HL-60 (cell line): ENCODE measurements around the gene MED15.

Source experiments
- GABPA ChIP-seq: IDR thresholded peaks from 2 replicates; pipeline ENCODE4 v1.6.1; 2012; ENCODE audit warnings: low read depth
- POLR2AphosphoS5 ChIP-seq: IDR thresholded peaks from 2 replicates; pipeline ENCODE4 v1.6.1; 2012; ENCODE audit warnings: low read depth
- TF ChIP-seq, protein P1 (sequence below): IDR thresholded peaks from one replicate; pipeline ENCODE4 v1.5.1; 2011; ENCODE audit warnings: low read length, control low read depth, inconsistent platforms; ENCODE audit not compliant: insufficient read depth
- TF ChIP-seq, protein P2 (sequence below): IDR thresholded peaks from 2 replicates; pipeline ENCODE4 v1.6.1; 2012; ENCODE audit warnings: low read depth; ENCODE audit not compliant: insufficient replicate concordance

DNA sequence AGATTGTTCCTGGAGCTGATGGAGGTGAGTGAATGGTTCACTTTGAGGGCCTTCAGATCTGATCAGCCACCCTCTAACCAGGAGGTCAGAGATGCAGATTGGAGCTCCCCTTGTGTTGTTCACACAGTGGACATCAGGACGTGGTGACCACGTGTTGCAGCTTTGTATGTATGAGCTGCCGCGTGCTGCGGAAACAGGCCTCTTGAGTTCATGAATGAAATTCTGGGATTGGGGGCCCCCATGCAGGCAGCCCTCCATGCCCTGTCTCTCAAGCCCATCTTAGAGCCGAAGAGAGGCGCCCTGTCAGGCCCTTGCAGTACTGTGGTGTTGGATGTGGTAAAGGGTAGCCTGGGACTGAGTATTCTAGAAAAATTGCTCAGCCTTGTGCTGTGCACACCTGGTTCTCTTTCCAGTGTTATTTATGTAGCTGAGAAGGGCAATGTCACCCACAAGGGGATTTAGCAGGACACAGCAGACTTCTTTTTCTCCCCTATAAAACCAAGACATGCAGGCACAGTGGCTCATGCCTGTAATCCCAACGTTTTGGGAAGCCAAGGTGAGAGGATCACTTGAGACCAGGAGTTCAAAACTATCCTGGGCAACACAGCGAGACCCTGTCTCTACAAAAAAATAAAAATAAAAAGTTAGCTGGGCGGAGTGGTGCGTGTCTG, 64.9 kb downstream of the MED15 start:
- TF ChIP-seq, protein P1, sequence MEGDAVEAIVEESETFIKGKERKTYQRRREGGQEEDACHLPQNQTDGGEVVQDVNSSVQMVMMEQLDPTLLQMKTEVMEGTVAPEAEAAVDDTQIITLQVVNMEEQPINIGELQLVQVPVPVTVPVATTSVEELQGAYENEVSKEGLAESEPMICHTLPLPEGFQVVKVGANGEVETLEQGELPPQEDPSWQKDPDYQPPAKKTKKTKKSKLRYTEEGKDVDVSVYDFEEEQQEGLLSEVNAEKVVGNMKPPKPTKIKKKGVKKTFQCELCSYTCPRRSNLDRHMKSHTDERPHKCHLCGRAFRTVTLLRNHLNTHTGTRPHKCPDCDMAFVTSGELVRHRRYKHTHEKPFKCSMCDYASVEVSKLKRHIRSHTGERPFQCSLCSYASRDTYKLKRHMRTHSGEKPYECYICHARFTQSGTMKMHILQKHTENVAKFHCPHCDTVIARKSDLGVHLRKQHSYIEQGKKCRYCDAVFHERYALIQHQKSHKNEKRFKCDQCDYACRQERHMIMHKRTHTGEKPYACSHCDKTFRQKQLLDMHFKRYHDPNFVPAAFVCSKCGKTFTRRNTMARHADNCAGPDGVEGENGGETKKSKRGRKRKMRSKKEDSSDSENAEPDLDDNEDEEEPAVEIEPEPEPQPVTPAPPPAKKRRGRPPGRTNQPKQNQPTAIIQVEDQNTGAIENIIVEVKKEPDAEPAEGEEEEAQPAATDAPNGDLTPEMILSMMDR: no peak
- TF ChIP-seq POLR2AphosphoS5 (no peak), GABPA (no peak)
- TF ChIP-seq, protein P2, sequence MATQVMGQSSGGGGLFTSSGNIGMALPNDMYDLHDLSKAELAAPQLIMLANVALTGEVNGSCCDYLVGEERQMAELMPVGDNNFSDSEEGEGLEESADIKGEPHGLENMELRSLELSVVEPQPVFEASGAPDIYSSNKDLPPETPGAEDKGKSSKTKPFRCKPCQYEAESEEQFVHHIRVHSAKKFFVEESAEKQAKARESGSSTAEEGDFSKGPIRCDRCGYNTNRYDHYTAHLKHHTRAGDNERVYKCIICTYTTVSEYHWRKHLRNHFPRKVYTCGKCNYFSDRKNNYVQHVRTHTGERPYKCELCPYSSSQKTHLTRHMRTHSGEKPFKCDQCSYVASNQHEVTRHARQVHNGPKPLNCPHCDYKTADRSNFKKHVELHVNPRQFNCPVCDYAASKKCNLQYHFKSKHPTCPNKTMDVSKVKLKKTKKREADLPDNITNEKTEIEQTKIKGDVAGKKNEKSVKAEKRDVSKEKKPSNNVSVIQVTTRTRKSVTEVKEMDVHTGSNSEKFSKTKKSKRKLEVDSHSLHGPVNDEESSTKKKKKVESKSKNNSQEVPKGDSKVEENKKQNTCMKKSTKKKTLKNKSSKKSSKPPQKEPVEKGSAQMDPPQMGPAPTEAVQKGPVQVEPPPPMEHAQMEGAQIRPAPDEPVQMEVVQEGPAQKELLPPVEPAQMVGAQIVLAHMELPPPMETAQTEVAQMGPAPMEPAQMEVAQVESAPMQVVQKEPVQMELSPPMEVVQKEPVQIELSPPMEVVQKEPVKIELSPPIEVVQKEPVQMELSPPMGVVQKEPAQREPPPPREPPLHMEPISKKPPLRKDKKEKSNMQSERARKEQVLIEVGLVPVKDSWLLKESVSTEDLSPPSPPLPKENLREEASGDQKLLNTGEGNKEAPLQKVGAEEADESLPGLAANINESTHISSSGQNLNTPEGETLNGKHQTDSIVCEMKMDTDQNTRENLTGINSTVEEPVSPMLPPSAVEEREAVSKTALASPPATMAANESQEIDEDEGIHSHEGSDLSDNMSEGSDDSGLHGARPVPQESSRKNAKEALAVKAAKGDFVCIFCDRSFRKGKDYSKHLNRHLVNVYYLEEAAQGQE: no peak
